Osteocyte (in vitro differentiated cells): ENCODE data around the gene DLX4. TPM values are rescaled to one million over a fixed set of nuclear protein-coding genes. Genes with fewer than 3 reads are reported as not detected.

Source experiments
- DNase-seq: peaks from one replicate; pipeline ENCODE4 v3.0.0; 2021; ENCODE audit warnings: mixed read lengths; ENCODE audit not compliant: unreplicated experiment; ENCODE audit errors: extremely low spot score
- H3K27ac Mint-ChIP-seq: one replicate; pipeline ENCODE4 v1.8.0; 2021; ENCODE audit warnings: mild to moderate bottlenecking, mixed read lengths; ENCODE audit not compliant: unreplicated experiment
- H3K27me3 Mint-ChIP-seq: one replicate; pipeline ENCODE4 v1.8.0; 2021; ENCODE audit warnings: mixed read lengths; ENCODE audit not compliant: unreplicated experiment
- H3K36me3 Mint-ChIP-seq: one replicate; pipeline ENCODE4 v1.8.0; 2021; ENCODE audit warnings: mixed read lengths; ENCODE audit not compliant: unreplicated experiment
- H3K4me1 Mint-ChIP-seq: one replicate; pipeline ENCODE4 v1.8.0; 2021; ENCODE audit warnings: mixed read lengths; ENCODE audit not compliant: unreplicated experiment
- H3K4me3 Mint-ChIP-seq: one replicate; pipeline ENCODE4 v1.8.0; 2021; ENCODE audit warnings: mild to moderate bottlenecking, moderate library complexity, mixed read lengths; ENCODE audit not compliant: unreplicated experiment
- H3K9me3 Mint-ChIP-seq: one replicate; pipeline ENCODE4 v1.8.0; 2021; ENCODE audit warnings: mixed read lengths; ENCODE audit not compliant: unreplicated experiment
- CTCF ChIP-seq: fragments of 200-600 bp; sonication (generic); IDR thresholded peaks from 2 replicates; pipeline ENCODE4 v1.5.0; 2021; ENCODE audit warnings: antibody characterized with exemption, mild to moderate bottlenecking, moderate library complexity
- total RNA-seq: library from RNA; stranded (reverse); gene quantifications from 2 replicates; pipeline ENCODE4 v1.2.1, GENCODE V29; 2021

The DLX4 gene
- total RNA-seq, 1 donor from 2014 or later = not detected

DNA sequence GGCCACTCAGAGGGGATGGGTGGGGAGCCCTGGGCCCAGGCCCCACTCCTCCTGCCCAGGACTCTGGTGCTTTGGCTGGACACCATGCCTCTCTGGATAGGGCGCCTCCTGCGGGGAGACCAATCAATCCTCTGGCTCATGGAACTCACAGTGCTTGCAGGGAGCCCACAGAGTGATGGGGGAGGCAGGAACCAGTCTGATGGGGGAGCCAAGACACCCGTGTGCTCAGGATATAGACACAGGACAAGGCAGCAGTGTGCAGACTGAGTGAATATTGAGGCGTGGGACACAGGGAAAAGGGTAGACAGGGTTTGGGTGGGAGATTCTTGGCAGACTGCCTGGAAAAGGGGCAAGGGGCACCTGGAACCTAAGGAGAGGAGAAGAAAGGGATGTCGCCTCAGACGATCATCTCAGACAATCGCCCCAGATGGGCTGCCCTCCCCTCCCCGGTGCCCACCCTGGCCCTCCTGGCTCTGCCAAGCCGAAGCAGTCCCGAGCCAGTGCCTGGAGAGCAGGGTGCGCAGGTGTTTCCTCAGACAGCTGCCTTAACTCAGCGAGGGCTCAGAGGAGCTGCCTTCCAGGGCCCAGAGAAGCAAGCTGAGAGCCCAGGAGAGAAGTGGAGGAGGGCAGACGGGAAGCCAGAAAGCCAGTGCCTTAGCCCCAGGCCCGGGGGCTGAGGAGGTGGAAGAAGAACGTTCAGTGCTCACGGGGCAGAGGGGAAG, 37.4 kb upstream of the DLX4 start:
- Mint-ChIP-seq H3K4me1 (no peaks in the 10 kb centered on the region), H3K27me3 (peaks cover 52% of the 10 kb centered on the region), H3K27ac (no peak overlapping the region), H3K4me3 (no peak overlapping the region), H3K36me3 (no peaks in the 10 kb centered on the region), H3K9me3 (no peaks in the 10 kb centered on the region)
- no peak for DNase-seq
- TF ChIP-seq CTCF = no peak

- Mint-ChIP-seq H3K9me3 (no peaks in the 10 kb centered on the region), H3K27ac (no peak overlapping the region), H3K36me3 (no peaks in the 10 kb centered on the region), H3K4me3 (no peak overlapping the region), H3K4me1 (no peaks in the 10 kb centered on the region), H3K27me3 (peaks cover 58% of the 10 kb centered on the region)
- no peak for DNase-seq
- TF ChIP-seq CTCF = no peak
Measured at GRCh38 chr17:49932138-49932723, 36.8 kb upstream of the DLX4 start.

DNA sequence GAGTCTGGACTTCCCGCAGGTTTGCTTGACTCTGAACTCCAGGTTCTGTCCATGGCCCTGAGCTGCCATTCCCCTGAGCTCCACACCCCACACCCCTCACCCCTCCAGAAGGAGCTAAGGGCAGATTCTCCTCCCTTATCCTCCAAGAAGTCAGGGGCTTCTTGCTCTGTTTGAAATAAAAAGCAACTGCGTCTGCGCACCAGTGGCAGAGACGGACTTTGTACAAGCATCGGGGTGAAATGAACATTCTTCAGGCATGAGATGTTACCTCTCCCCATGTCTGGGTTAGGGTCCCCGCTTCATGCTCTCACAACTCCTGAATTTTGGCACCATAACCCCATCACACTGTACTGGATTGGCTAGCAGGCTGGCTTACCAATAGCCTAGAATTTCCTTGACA, 36.1 kb upstream of the DLX4 start:
- Mint-ChIP-seq H3K36me3 (no peaks in the 10 kb centered on the region), H3K4me1 (no peaks in the 10 kb centered on the region), H3K27ac (no peak overlapping the region), H3K27me3 (peaks cover 58% of the 10 kb centered on the region), H3K4me3 (no peak overlapping the region), H3K9me3 (no peaks in the 10 kb centered on the region)
- TF ChIP-seq CTCF = no peak
- no peak for DNase-seq

DNA sequence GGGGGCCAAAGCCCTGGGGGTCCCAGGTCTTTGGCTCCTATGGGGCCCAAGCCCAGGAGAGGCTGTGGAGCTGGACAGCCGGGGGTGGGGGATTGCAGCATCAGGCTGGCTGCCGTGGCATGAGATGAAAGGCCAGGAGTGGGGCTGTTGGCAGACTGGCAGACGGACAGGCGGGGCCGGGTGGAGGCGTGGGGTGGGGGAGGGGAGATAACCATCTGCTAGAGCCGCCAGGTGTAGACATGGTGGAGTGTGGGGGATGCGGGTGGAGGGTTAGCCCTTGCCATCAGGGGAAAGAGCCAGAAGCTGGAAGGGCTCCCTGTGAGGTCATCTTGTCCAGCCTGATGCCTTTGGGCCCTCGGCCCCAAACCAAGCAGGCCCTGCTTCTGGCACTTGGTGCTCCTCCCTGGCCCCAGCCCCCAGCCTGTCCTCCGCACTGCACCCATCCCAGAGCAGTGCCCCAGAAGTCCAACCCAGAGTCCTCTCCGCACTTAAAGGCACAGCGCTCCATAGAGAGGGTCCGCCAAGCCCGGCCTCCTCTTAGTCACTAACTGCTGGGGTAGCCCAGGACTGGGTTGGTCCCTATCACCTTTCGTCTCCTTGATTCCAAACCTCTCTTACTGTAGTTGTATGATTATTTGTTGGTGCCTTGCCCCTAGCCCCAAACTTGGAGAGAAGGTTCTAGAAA, 33.3 kb upstream of the DLX4 start:
- H3K9me3 Mint-ChIP-seq = no peaks in the 10 kb centered on the region
- H3K27me3 Mint-ChIP-seq = peaks cover 66% of the 10 kb centered on the region
- no peaks in the 10 kb centered on the region for H3K4me1 Mint-ChIP-seq
- TF ChIP-seq CTCF = no peak
- no peak overlapping the region for H3K4me3 Mint-ChIP-seq
- H3K27ac Mint-ChIP-seq = no peak overlapping the region
- no peak for DNase-seq
- H3K36me3 Mint-ChIP-seq = no peaks in the 10 kb centered on the region

GRCh38 chr17:49936386-49936785, 32.6 kb upstream of the DLX4 start:
- H3K9me3 Mint-ChIP-seq = no peaks in the 10 kb centered on the region
- no peaks in the 10 kb centered on the region for H3K4me1 Mint-ChIP-seq
- H3K27ac Mint-ChIP-seq = no peak overlapping the region
- H3K4me3 Mint-ChIP-seq = no peak overlapping the region
- TF ChIP-seq CTCF = no peak
- no peaks in the 10 kb centered on the region for H3K36me3 Mint-ChIP-seq
- H3K27me3 Mint-ChIP-seq = peaks cover 69% of the 10 kb centered on the region
- DNase-seq = no peak
